NCI-H1694 treated with DMSO at 0.1 percent for 48 hours (cell line): Measurements from ENCODE around the gene ETV1.
"Not testable (repeated sequence)": the region's sequence is repeated elsewhere in the genome, so short reads cannot be mapped to it uniquely, and the experiment has no call there.

Experiments used
- DNase-seq: peaks from one replicate; lab custom pipeline; 2025; lab: John Stamatoyannopoulos, UW

Gene ETV1

GRCh38 chr7:13921062-13921461 is 68.4 kb downstream of the ETV1 start:
- DNase-seq: no peak

- peak; percentile 61 for DNase-seq
These were observed 69.3 kb downstream of the ETV1 start for GRCh38 chr7:13920053-13920697.

- not testable (repeated sequence) for DNase-seq
These were observed 71.1 kb downstream of the ETV1 start for GRCh38 chr7:13918333-13918732.

- DNase-seq: not testable (repeated sequence)
These were observed 72.4 kb downstream of the ETV1 start for GRCh38 chr7:13917103-13917502.

GRCh38 chr7:13915891-13916290 is 73.6 kb downstream of the ETV1 start:
- DNase-seq: no peak

- no peak for DNase-seq
These were observed 76.7 kb downstream of the ETV1 start for GRCh38 chr7:13912715-13913278.

- no peak for DNase-seq
These were observed 77.6 kb downstream of the ETV1 start for GRCh38 chr7:13911909-13912308.

GRCh38 chr7:13910805-13911551 is 78.5 kb downstream of the ETV1 start:
- DNase-seq: no peak

GRCh38 chr7:13908667-13909397 is 80.6 kb downstream of the ETV1 start:
- DNase-seq: no peak

GRCh38 chr7:13907831-13908230 is 81.6 kb downstream of the ETV1 start:
- DNase-seq: no peak

GRCh38 chr7:13904689-13905088 is 84.8 kb downstream of the ETV1 start:
- no peak for DNase-seq

GRCh38 chr7:13904007-13904406 is 85.5 kb downstream of the ETV1 start:
- DNase-seq: no peak

GRCh38 chr7:13901577-13901976 is 87.9 kb downstream of the ETV1 start:
- no peak for DNase-seq

GRCh38 chr7:13898957-13899670 is 90.4 kb downstream of the ETV1 start:
- DNase-seq: no peak

- no peak for DNase-seq
These were observed 91.6 kb downstream of the ETV1 start for GRCh38 chr7:13897819-13898218.

GRCh38 chr7:13894954-13895353 is 94.5 kb downstream of the ETV1 start:
- no peak for DNase-seq

- no peak for DNase-seq
These were observed 95.1 kb downstream of the ETV1 start for GRCh38 chr7:13894377-13894776.

GRCh38 chr7:13890793-13891192 is 98.7 kb downstream of the ETV1 start:
- no peak for DNase-seq

- no peak for DNase-seq
These were observed 103.1 kb downstream of the ETV1 start for GRCh38 chr7:13886356-13886755.

- DNase-seq: no peak
These were observed 107.4 kb downstream of the ETV1 start for GRCh38 chr7:13882051-13882450.

- no peak for DNase-seq
These were observed 108.7 kb downstream of the ETV1 start for GRCh38 chr7:13880789-13881188.
